ENCODE data around the gene IFIT1.
"Not testable (repeated sequence)": the region's sequence is repeated elsewhere in the genome, so short reads cannot be mapped to it uniquely, and the experiment has no call there.

The IFIT1 gene

DNA sequence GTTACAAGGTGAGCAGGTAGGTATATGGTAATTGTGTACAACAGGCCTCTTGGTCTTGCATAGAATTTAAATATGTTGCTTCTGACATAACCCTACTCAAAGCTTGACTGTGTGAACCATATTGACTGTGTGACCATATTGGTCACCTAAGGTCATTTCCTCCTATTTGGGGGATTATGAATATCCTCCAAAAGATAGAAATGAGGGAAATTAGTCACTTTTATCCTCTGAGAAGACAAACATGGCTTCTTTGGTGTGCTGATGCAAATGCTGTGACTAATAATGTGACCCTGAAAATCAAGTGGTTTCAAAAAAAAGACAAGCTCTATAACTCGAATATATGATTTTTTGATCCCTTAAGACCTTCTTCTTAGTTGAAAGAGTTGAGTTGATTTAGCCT lies 49.9 kb downstream of the IFIT1 start:
- DNase-seq, result no peak

DNA sequence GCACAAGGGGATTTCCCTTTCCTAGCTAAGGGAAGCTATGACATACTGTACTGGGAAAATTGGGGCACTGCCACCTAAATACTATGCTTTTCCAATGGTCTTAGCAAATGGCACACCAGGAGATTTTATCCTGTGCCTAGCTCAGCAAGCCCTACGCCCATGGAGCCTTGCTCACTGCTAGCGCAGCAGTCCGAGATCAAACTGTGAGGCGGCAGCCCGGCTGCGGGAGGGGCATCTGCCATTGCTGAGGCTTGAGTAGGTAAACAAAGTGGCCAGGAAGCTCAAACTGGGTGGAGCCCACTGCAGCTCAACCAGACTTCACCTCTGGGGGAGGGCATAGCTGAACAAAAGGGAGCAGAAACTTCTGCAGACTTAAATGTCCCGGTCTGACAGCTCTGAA lies 52.4 kb downstream of the IFIT1 start:
- not testable (repeated sequence) for DNase-seq

DNA sequence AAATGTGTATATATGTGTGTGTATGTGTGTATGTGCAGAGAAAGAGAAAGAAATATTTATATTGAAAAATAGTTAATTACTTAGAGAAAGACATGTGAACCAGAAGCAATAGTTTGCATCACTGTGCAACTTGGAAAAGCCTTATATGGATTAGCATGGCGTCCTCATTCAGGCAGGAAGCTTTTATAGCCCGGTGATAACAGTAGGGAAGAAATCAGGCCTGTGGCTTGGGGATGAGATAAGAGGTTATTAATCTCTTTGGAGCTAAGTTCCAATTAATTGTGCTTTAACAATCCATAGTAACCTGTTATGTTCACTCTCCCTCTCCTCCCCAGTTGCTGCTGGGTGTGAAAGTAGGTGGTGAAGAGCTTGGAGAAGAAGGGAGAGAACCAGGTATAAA lies 58.5 kb downstream of the IFIT1 start:
- no peak for DNase-seq

DNA sequence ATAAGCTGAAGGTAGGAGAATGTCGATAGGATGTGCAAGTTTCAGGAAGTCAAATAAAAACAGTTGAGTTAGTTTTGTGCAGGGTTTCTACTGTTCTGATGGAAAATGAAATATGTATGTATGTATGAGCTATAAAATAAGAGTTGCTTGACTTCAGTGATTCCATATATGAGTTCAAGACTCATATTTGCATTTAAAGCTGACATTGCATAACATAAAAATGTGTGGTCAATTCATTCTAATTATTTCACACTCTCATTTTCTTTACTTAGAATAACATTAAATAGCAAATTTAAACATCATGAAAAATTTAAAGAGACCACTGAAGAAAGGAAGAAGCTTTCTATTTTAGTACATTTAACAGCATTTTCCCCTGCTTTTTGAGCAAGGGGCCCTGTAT lies 59.8 kb downstream of the IFIT1 start:
- DNase-seq, result no peak

DNA sequence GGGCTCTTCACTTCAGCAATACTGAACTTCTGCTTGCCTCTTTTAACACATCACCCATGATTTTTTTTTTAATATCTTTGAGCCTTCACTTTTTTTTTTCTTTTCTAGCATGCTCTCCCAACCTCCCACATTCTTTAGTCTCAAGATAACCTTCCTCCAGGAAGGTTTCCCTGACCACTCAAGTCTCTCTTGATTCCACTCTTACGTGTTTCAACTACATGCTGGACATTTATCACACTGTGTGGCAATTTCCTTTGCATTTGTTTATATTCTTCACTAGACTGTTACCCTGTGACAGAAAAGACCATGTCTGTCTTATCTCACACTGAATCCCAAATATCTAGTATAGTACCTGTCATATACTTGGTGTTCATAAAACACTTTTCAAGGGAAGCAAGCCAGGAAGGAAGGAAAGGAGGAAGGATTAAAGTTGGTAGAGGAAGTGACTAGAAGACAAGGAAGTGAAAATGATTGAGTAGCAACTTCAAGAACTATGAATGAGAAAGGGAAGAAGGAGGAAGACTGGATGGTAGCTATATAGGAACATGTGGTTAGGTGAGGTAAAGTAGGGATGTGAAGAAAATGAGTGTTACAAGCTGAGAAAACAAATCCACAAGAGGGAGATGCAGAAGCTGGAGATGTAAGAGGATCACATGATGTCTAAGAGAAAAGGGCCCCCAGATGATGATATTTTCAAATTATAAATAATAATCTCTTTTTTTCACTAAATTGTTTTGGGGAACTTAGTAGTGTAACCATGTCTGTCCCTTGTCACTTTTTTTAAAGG lies 62.3 kb downstream of the IFIT1 start:
- no peak for DNase-seq

All from activated effector memory CD4-positive, alpha-beta T cell treated with anti-CD3 and anti-CD28 coated beads, Interleukin-2, amount 50 U/mL, for 16 hours (primary cell).